GM19455 (cell line): ENCODE measurements around the gene FUT6.
A peak's percentile ranks its signal among the peaks of the same experiment; 100 is the strongest.

ENCODE experiments used
- ATAC-seq: cut with Tn5 transposase; IDR thresholded peaks from one replicate; pipeline ENCODE4 v1.9.1; 2021; ENCODE audit not compliant: unreplicated experiment

FUT6 gene

GRCh38 chr19:5806905-5807304, 32.6 kb downstream of the FUT6 start:
- no peak for ATAC-seq

DNA sequence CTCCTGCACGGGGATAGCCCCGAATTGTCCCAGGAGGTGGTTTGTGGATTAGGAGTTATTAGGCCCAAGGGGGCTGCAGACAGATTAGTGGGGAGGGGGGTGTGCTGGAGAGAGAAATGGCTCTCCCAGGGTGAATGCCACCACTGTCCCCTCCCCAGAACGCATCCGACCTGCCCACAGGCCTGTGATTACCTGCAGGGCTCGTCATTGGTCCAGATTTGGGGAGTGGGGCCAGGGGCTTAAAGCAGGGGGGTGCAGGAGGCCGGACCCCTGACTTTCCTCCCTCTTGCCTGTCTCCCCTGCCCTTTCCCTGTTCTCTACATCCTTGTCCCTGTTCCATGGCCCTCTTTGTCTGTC, 33.4 kb downstream of the FUT6 start:
- no peak for ATAC-seq

- no peak for ATAC-seq
Measured at GRCh38 chr19:5805462-5806132, 33.9 kb downstream of the FUT6 start.

- ATAC-seq, result no peak
Measured at GRCh38 chr19:5804516-5805461, 34.7 kb downstream of the FUT6 start, which contains the start of gene NRTN. NRTN (plus strand) TSS chr19:5805067; CDS start chr19:5824166, 19,099 bp downstream.

- ATAC-seq, result no peak
Measured at GRCh38 chr19:5803752-5804515, 35.6 kb downstream of the FUT6 start.

GRCh38 chr19:5803441-5803751, 36.1 kb downstream of the FUT6 start:
- ATAC-seq, result no peak

DNA sequence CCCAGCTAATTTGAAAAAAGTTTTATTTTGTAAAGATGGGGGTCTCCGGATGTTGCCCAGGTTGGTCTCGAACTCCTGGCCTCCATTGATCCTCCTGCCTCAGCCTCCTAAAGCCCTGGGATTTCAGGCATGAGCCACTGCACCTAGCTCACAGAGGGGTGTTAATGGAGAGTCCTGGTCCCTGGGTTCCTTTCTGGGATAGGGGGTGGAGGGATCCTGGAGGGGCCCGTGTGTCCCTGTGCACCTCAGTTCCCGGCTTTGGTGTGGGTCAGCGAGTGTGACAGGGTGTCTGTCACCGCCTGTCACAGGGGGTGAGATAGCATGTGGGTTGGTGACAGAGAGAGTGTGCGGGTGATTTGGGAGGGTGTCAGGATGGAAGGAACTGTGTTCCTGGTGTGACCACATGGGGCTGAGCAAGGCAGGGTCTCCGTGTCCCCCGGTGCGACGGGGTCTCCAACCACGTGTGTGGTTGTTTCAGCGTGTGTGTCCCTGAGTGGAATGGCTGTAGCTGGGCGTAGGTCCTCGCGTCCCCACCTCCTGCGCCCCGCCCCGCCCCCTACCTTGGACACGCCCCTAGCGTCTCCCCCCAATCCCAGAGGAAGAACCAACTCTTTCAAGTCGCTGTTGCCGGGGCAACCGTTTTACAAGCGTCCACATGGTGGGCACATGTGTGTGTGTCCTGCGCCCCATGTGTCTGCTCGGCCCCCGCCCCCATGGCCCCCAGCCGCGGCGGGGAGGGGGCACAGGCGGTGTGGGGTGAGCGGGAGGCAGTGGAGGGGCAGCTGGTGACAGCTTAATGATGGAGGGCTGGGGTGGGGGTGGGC, 37.5 kb downstream of the FUT6 start:
- ATAC-seq, result no peak

DNA sequence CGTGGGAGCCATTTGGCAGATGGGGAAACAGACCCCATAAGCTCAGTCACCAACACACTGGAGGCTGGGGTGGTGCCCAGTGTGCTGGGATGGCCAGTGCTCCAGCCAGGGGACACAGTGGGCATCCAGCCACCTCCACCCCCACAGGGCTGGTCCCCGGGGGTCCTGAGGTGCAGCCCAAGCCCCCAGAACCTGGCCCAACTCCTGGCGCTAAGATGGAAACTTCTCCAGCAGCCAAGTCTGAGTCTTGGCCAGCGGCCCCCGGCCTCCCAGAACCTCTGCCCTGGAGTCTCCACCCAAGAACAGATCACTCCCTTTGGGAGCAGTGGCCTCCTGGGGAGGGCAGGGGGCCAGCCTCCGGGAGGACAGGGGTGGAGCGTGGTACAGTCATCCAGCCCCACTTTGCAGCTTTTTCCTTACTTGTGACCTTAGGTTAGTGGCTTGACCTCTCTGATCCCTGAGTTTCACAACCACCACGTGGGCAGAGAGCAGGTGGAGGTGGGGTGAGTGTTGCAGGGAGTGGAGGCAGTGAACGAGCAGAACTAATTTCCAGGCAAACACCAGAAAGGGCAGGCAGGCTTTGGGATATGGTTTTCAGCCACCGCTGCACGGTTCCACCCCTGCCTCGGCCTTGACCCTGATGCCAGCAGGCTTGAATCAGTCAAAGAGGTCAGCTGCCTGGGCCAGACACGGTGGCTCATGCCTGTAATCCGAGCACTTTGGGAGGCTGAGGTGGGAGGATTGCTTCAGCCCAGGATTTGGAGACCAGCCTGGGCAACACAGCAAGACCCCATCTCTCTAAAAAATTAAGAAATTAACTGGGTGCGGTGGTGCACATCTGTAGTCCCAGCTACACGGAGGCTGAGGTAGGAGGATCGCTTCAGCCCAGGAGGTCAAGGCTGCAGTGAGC, 38.9 kb downstream of the FUT6 start:
- no peak for ATAC-seq

DNA sequence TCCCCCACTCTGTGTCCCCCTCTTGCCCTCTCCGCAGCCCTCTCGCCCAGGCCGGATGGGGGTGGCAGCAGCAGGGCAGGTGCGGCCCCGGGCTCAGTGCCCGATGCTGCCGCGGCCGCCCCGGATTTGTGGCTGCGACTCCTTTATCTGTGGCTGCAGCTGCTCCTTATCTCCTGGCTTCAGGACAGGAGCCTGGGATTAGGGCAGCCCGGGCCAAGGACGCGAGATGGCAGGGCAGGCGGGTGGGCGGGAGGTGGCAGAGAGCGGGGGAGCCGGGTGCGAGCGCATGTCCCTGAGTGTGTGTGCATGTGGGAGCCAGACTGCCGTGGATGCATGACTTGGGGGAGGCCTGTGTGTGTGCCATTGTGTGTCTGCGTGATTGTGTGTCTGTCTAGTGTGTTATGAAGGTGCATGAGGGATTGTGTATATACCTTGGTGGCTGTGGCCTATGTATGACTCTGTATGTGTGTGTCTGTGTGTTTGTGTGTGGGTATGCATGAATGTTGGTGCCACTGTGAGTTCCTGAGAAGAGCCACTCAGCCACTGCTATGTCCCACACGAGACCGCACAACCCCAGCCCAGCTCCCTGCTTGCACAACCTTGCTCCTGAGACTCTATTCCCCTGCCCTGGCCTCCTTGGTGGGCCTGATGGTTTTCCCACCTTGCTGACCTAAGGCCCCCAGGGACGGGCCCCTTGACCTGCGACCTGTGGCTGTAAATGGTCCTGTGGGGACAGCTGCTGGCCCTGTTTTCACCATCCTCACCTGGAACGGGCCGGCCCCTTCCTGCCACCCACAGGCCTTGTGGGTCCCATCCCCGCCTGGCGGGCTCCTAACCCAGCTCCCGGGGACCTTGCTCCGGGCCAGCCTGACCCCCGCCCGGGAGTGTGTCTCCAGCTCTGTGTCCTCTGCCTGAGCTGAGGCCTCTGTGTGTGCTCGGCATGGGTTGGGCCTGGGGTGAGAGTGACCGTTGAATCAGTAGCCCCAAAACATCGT, 40.0 kb downstream of the FUT6 start:
- ATAC-seq, result no peak

DNA sequence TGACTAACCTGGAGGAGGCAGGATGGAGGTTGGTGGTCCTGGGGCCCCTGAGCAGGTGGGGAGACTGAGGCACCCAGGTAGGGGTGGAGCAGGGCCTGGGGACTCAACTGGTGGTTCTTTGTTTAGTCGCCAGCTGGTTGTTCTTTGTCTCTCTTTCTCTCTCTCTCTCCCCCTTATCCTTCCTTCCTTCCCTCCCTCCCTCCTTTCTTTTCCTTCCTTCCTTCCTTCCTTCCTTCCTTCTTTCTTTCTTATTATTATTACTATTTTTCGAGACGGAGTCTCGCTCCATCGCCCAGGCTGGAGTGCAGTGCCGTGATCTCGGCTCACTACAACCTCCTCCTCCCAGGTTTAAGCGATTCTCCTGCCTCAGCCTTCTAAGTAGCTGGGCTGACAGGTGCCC, 41.3 kb downstream of the FUT6 start:
- ATAC-seq, result no peak

DNA sequence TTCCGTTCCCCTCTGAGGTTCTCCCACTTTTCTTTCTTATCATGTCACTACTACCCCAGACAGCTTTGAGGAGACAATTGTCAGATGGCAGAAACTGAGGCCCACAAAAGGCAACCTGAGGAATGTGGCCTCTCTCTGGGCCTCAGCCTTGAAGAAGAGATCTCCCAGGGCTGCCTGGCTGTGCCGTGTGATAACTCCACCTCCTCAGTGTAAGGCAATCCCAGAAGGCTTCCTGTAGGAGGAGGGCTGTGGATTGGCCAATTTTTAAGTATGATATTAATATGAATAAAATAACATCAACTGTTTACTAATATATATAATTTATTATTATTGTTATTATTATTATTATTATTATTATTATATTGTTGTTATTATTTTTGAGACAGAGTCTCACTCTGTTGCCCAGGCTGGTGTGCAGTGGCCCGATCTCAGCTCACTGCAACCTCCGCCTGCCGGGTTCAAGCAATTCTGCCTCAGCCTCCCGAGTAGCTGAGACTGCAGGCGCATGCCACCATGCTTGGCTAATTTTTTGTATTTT, 44.1 kb downstream of the FUT6 start:
- no peak for ATAC-seq

GRCh38 chr19:5793188-5793587, 46.3 kb downstream of the FUT6 start:
- no peak for ATAC-seq

DNA sequence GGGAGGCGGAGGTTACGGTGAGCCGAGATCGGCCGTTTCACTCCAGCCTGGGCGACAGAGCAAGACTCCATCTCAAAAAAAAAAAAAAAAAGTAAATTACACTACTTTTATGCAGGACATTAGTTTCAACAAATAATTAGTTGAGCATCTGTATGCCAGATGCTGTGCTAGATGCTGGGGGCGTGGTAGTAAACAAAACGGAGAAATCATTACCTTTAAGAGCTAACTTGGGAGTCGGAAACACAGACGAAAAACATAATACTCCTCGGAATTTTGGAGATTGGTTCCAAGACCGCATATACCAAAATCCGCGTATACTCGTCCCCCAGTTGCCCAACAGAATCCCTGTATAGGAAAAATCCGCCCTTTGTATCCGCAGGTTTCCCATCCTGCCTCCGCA, 47.3 kb downstream of the FUT6 start:
- ATAC-seq, result no peak

- ATAC-seq, result peak; percentile 80
Measured at GRCh38 chr19:5790559-5791520, 48.7 kb downstream of the FUT6 start, which contains the start of gene DUS3L. DUS3L (minus strand) TSS chr19:5791163; CDS start chr19:5791141, 22 bp downstream.

DNA sequence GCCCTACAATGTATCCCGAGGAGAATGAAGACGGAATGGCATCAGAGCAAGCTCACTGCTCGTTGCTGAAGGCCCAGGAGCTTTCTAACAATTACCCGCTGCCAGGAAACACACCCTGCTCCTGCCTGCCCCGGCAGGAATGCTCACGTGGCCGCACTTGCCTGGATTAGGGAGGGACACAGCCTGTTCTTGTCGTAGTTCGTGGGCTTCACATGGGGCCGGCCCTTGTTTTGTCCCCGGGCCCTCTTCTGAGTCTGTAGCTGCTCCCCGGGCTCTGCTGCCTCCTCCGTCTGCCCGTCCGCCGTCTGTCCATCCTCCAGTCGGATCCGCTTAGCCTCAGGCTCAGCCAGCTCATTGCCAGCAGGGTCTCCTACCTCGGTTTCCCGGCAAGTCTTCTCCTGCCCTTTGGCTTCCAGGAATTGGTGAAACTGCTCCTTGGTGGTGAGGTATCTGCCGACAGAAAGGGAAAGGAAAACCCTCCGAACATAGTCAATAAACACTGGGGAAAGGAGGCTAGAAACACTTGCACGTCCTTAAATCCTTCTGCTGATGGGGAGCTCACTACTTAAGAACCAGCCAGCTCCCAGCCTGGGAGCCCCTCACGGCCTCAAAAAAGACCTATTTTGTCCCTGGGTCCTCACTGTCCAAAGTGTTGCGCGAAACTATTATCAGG, 49.5 kb downstream of the FUT6 start:
- ATAC-seq, result no peak

GRCh38 chr19:5789351-5789761, 50.1 kb downstream of the FUT6 start:
- ATAC-seq, result no peak
